DOHH2 (cell line): ENCODE measurements around the gene SLC24A1.

Experiments
- H3F3A ChIP-seq: fragments of 200-600 bp; sonication (generic), shearing (Covaris generic); 2 replicates; pipeline ENCODE4 v1.6.0; 2016; ENCODE audit warnings: antibody characterized with exemption, mild to moderate bottlenecking; ENCODE audit not compliant: control insufficient read depth, insufficient read depth
- H3K27ac ChIP-seq: fragments of 200-600 bp; sonication (generic); 2 replicates; pipeline ENCODE4 v1.5.1; 2014; ENCODE audit warnings: low read depth, mild to moderate bottlenecking, low read length, moderate library complexity
- H3K27me3 ChIP-seq: fragments of 200-600 bp; sonication (generic); 2 replicates; pipeline ENCODE4 v1.6.1; 2014; ENCODE audit warnings: mild to moderate bottlenecking, low read length, mixed read lengths; ENCODE audit not compliant: control insufficient read depth
- H3K36me3 ChIP-seq: fragments of 200-600 bp; sonication (generic); 2 replicates; pipeline ENCODE4 v1.6.1; 2014; ENCODE audit warnings: mild to moderate bottlenecking, low read length, moderate library complexity, mixed read lengths; ENCODE audit not compliant: control insufficient read depth
- H3K4me1 ChIP-seq: fragments of 200-600 bp; sonication (generic); 2 replicates; pipeline ENCODE4 v1.6.1; 2014; ENCODE audit warnings: mild to moderate bottlenecking, low read length, mixed read lengths; ENCODE audit not compliant: control insufficient read depth
- H3K4me2 ChIP-seq: fragments of 200-600 bp; sonication (generic); 2 replicates; pipeline ENCODE4 v1.6.0; 2014; ENCODE audit warnings: mild to moderate bottlenecking, low read length, moderate library complexity
- H3K4me3 ChIP-seq: fragments of 200-600 bp; sonication (generic); 2 replicates; pipeline ENCODE4 v1.5.1; 2014; ENCODE audit warnings: mild to moderate bottlenecking, low read length, mixed read lengths
- H3K79me2 ChIP-seq: fragments of 200-600 bp; sonication (generic); 2 replicates; pipeline ENCODE4 v1.6.1; 2014; ENCODE audit warnings: mild to moderate bottlenecking, low read length, mixed read lengths; ENCODE audit not compliant: control insufficient read depth
- H3K9me2 ChIP-seq: fragments of 200-600 bp; sonication (generic); replicated peaks from 2 replicates; pipeline ENCODE4 v1.6.1; 2014; ENCODE audit warnings: mild to moderate bottlenecking, low read length, mixed read lengths; ENCODE audit not compliant: control insufficient read depth
- H3K9me3 ChIP-seq: fragments of 200-600 bp; sonication (generic); 2 replicates; pipeline ENCODE4 v1.6.1; 2014; ENCODE audit warnings: antibody characterized with exemption, low read length, mixed read lengths; ENCODE audit not compliant: control insufficient read depth, insufficient read depth
- H4K20me1 ChIP-seq: fragments of 200-600 bp; sonication (generic); 2 replicates; pipeline ENCODE4 v1.6.0; 2014; ENCODE audit warnings: low read depth, mild to moderate bottlenecking, antibody characterized with exemption, low read length, moderate library complexity; ENCODE audit not compliant: control insufficient read depth, insufficient read depth
- CTCF ChIP-seq: fragments of 200-600 bp; sonication (generic); IDR thresholded peaks from one replicate; pipeline ENCODE4 v1.5.1; 2014; ENCODE audit warnings: antibody characterized with exemption, mild to moderate bottlenecking, low read depth, low read length; ENCODE audit not compliant: poor library complexity, severe bottlenecking
- EZH2phosphoT487 ChIP-seq: fragments of 200-600 bp; sonication (generic); IDR thresholded peaks from 2 replicates; pipeline ENCODE4 v1.6.1; 2017; ENCODE audit warnings: borderline replicate concordance, mild to moderate bottlenecking, antibody characterized with exemption, low read length, moderate library complexity, mixed read lengths

Gene SLC24A1

GRCh38 chr15:65682404-65682911 lies 60.7 kb downstream of the SLC24A1 start:
- no peaks in the 10 kb centered on the region for H3K9me2 ChIP-seq
- no peak overlapping the region for H3K27ac ChIP-seq
- H3F3A ChIP-seq, result peaks cover 6% of the 10 kb centered on the region

GRCh38 chr15:65688462-65688861 lies 66.7 kb downstream of the SLC24A1 start:
- H3K27me3 ChIP-seq, result no peaks in the 10 kb centered on the region
- H3K9me2 ChIP-seq, result no peaks in the 10 kb centered on the region
- H3K4me2 ChIP-seq, result no peak overlapping the region
- no peak overlapping the region for H3K4me3 ChIP-seq
- TF ChIP-seq CTCF (no peak), EZH2phosphoT487 (no peak)
- H3K79me2 ChIP-seq, result no peaks in the 10 kb centered on the region
- peaks cover 87% of the 10 kb centered on the region for H3K36me3 ChIP-seq
- no peaks in the 10 kb centered on the region for H4K20me1 ChIP-seq
- peaks cover 51% of the 10 kb centered on the region for H3K4me1 ChIP-seq
- H3K27ac ChIP-seq, result no peak overlapping the region
- no peaks in the 10 kb centered on the region for H3K9me3 ChIP-seq
- no peaks in the 10 kb centered on the region for H3F3A ChIP-seq

More at GRCh38 chr15:65682404-65682911, 60.7 kb downstream of the SLC24A1 start:
- H4K20me1 ChIP-seq, result no peaks in the 10 kb centered on the region
- TF ChIP-seq CTCF (no peak), EZH2phosphoT487 (no peak)
- no peaks in the 10 kb centered on the region for H3K9me3 ChIP-seq
- H3K4me3 ChIP-seq, result no peak overlapping the region
- no peaks in the 10 kb centered on the region for H3K27me3 ChIP-seq
- H3K36me3 ChIP-seq, result peaks cover 39% of the 10 kb centered on the region
- peaks cover 12% of the 10 kb centered on the region for H3K4me1 ChIP-seq
- H3K79me2 ChIP-seq, result no peaks in the 10 kb centered on the region
- H3K4me2 ChIP-seq, result no peak overlapping the region

- H3K27me3 ChIP-seq, result no peaks in the 10 kb centered on the region
- H3K27ac ChIP-seq, result no peak overlapping the region
- no peak for TF ChIP-seq EZH2phosphoT487
- TF ChIP-seq CTCF, result no peak
- H3K36me3 ChIP-seq, result peaks cover 91% of the 10 kb centered on the region
- H3F3A ChIP-seq, result no peaks in the 10 kb centered on the region
- peaks cover 51% of the 10 kb centered on the region for H3K4me1 ChIP-seq
- H3K9me3 ChIP-seq, result no peaks in the 10 kb centered on the region
- H3K4me2 ChIP-seq, result no peak overlapping the region
- no peaks in the 10 kb centered on the region for H4K20me1 ChIP-seq
- H3K9me2 ChIP-seq, result no peaks in the 10 kb centered on the region
- H3K4me3 ChIP-seq, result no peak overlapping the region
- H3K79me2 ChIP-seq, result no peaks in the 10 kb centered on the region
These were observed 68.4 kb downstream of the SLC24A1 start for GRCh38 chr15:65690173-65690572.
